22Rv1 (cell line): ENCODE results near the gene ZNF827.

Experiments
- CTCF ChIP-seq: fragments of 450-650 bp; IDR thresholded peaks from 2 replicates; pipeline ENCODE4 v1.5.1; 2017; ENCODE audit warnings: mild to moderate bottlenecking
- ZFX ChIP-seq: fragments of 450-650 bp; IDR thresholded peaks from 2 replicates; pipeline ENCODE4 v1.6.1; 2017; ENCODE audit warnings: antibody characterized with exemption, borderline replicate concordance

- TF ChIP-seq CTCF (no peak), ZFX (no peak)
Observed at GRCh38 chr4:145840801-145841200, 97.8 kb downstream of the ZNF827 start.
